Measurements from ENCODE around the gene CHRD.
A peak's percentile ranks its signal among the peaks of the same experiment; 100 is the strongest.

The CHRD gene

DNA sequence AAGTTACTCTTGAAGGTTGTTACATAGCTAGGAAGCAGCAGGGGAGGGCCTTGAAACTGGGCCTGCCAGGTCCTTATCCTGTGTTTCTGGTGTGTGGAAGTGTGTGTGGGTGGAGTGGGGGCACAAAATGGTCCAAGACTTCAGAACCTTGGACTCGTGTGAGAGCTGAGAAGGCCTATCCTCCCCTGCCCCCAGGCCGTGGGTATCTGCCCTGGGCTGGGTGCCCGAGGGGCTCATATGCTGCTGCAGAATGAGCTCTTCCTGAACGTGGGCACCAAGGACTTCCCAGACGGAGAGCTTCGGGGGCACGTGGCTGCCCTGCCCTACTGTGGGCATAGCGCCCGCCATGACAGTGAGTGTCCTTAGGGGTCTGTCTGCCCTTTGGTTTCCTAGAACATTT, 4.5 kb downstream of the CHRD start:
- no peak for DNase-seq

GRCh38 chr3:184384856-184385422, 5.1 kb downstream of the CHRD start:
- no peak for DNase-seq

GRCh38 chr3:184386047-184386806, 6.4 kb downstream of the CHRD start:
- no peak for DNase-seq

DNA sequence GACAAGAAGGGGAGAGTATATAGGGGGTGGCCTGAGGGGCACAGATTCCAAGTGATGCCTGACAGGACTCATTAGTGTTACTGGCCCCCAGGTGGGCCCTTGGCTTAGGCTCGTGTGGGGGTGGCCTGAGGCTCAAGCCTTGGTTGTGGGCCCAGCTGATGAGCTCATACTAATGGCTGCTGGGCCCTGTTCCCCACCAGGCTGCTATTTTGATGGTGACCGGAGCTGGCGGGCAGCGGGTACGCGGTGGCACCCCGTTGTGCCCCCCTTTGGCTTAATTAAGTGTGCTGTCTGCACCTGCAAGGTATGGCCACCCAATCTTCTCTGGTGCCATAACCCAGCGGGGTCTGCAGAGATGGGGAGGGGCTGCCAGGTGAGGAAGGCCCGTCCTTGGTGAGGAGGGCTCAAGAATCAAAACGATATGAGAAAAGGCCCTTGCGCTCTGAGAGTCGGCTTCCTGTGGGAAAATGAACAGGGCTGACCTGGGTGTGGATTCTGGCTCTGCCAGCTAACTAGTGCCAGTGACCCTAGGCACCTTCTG, 7.4 kb downstream of the CHRD start:
- DNase-seq, result no peak

GRCh38 chr3:184388164-184388935, 8.5 kb downstream of the CHRD start:
- no peak for DNase-seq

DNA sequence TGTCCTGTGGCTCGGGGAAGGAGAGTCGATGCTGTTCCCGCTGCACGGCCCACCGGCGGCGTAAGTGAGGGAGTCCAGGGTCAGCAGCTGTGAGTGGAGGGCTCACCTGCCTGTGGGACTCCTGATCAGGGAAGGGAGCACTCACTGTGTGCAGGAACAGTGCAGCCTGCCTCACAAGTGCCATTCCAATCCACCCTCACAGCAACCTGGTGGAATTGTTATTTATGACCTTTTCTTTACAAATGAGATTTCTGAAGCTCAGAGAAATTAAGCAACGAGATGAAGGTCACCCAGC, 9.0 kb downstream of the CHRD start:
- no peak for DNase-seq

- DNase-seq, result no peak
Observed at GRCh38 chr3:184389384-184389783, 9.5 kb downstream of the CHRD start.

DNA sequence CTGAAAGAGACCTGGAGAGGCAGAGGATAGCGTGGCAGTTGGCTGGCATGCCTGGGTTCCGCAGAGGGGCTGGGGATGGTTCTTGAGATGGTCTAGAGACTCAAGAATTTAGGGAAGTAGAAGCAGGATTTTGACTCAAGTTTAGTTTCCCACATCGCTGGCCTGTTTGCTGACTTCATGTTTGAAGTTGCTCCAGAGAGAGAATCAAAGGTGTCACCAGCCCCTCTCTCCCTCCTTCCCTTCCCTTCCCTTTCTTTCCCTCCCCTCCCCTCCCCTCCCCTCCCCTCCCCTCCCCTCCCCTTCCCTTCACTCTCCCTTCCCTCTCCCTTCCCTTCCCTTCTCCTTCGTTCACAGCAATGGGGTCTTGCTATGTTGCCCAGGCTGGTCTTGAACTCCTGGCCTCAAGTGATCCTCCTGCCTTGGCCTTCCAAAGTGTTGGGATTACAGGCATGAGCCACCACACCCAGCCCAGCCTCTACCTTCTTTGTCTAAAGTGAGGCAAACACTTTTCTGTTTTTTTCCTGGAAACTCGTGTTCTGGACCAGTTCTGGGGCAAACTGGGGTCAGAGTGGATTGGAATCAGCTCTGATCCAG, 10.2 kb downstream of the CHRD start:
- no peak for DNase-seq

DNA sequence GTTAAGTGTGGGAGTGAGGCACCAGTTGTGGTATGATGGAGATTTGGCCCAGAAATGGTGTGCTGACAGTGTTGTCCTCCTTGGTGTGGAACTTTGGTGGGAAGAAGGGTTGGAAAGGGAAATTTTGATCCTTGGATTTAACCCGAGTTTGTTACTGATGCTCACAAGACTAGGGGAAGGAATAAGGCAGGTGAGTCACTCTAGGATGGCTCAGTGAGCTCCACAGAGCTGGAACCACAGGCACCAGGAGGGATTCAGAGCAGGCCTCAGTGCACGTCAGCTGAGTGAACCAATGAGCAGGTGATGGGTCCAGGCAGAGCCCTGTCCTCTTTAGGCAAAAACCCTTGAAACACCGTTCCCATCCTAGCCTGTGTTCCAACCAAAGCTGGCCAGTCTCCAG, 11.4 kb downstream of the CHRD start:
- DNase-seq, result no peak

DNA sequence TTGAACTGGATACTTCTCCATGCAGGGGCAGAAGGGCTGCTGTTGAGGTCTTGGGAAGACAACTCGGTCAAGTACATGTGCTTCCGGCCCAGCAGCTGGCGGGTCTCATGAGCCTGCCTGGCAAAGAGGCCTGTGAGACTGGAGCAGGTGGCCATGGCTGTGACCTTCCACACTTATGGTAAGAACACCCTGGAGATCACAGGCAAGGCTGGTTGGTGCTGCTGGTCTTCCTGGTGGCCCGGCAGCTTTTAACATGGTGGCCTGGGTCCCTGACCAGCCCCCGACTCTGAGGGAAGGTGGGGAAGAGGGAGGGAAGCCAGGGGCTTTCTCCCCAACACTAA, 15.4 kb downstream of the CHRD start:
- DNase-seq, result no peak

- DNase-seq, result no peak
Observed at GRCh38 chr3:184399410-184399809, 19.6 kb downstream of the CHRD start.

DNA sequence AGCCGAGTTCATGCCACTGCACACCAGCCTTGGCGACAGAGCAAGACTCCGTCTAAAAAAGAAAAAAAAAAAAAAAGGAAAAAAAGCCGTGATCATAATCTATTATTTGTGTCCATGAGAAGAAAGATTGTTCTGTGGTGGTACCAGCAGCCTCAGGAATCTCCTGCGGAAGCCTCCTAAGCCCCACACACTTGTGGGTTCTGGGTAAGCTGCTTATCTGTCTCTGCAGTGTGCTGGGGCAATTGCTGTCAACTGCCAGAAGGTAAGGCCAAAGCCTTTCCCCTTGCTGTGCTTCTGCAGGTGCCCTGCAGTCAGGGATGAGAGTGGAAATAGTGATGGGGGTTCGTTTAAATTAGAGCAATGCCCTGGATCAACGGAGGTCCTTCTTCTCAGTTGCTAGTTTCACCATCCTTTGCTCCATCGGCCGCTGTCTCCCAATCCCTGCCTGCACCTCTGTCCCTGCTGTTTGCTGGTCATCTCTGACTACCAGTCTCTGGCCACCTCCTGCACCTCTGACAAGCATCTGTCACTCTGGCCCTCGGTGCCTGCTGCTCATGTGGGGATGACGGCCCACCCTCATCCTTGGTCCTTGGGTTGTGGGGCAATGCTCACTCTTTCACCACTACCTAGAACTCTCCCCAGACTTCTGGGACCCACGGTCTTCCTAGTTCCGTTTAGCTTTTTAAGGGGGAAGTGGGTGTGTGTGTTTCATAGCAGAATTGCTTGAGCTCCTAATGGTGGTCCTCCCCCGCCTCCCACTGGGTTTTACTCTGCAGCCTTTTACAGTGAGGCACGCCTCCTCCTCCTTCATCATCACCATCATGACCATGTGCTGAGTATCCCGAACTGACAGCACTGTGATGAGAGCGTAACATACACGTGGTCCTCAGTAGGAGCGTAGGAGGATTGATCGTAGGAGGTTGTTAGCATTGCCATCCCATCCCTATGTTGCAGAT, 25.5 kb downstream of the CHRD start:
- no peak for DNase-seq

GRCh38 chr3:184409331-184409926, 29.6 kb downstream of the CHRD start:
- DNase-seq, result no peak

GRCh38 chr3:184409946-184410500, 30.2 kb downstream of the CHRD start:
- DNase-seq, result no peak

DNA sequence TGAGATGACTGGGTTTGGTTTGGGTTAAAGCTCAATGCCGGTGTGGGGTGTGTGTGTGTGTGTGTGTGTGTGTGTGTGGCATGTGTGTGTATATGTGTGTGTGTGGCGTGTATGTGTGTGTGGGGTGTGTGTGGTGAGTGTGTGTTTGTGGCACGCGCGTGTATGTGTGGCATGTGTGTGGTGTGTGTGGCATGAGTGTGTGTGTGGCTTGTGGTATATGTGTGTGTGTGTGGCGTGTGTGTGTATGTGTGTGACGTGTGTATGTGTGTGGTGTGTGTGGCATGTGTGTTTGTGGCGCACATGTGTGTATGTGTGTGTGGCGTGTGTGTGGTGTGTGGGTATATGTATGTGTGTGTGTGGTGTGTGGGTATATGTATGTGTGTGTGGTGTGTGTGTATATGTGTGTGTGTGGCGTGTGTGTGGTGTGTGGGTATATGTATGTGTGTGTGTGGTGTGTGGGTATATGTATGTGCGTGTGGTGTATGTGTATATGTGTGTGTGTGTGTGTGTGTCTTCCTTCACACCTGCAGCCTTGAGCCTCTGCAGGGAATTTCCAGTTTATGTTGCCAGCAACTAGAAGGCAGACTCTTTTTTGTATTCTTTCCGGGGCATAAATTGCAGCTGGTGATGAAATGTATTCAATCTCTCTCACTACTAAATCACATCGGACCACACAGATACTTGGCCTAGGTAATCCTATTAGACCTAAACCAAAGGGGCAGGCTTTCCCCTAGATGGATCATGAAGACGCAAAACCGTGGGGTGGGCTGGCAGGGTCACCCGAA, 34.8 kb downstream of the CHRD start:
- DNase-seq, result no peak

GRCh38 chr3:184415203-184415490, 35.3 kb downstream of the CHRD start:
- no peak for DNase-seq

- DNase-seq, result peak; percentile 81
Observed at GRCh38 chr3:184417619-184418327, 37.9 kb downstream of the CHRD start.

DNA sequence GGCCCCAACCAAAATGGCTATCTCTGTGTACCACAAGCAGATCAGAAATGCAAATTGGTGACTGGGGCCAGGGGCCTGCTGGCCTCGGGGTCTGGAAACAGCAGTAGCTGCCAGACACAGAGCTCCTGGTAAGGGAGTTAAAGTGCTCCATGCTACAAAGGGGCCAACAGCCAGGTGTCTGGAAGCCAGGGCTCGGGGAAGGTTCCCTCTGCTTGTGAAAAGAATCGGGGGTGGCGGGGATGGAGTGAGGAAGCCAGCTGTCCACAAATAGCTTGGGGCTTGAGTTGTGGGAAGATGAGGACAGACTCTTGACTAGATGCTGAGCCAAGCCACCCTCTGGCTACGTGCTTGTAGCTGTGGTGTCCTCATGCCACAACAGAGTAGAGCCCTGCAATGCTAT, 39.3 kb downstream of the CHRD start:
- no peak for DNase-seq

- no peak for DNase-seq
Observed at GRCh38 chr3:184423561-184423960, 43.7 kb downstream of the CHRD start.

DNA sequence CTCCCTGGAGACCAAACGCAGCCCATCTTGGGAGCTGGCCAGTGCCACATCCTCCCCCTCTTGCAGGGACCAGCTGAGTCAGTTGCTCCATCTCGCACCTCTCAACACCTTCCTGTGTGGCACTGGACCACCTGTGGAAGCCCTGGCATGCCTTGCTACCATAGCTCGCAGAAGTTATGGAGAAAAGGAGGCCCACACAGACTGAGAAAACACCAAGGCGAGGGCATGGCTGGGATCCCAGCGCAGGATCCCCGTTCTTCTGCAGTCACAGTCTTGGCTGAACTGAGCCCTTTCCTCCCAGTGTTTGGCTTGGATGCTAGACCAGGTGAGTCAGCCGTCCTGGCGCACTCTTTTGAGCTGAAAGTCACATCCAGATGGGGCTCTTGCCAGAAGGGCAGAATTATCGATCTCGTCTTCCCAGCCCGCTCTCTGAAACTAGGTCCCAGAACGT, 46.9 kb downstream of the CHRD start:
- no peak for DNase-seq

Data from activated CD4-positive, alpha-beta T cell treated with anti-CD3 and anti-CD28 coated beads for 48 hours (primary cell).